K562 (cell line): Measurements from ENCODE around the gene CCM2. TPM values are rescaled to one million over a fixed set of nuclear protein-coding genes. Genes with fewer than 3 reads are reported as not detected.

ENCODE experiments used
- CBX3 ChIP-seq, 2 experiments: IDR thresholded peaks; 1 replicate in 1 of 2; 2 replicates in 1 of 2; pipeline ENCODE4 v1.6.1; 2012; ENCODE audit warnings: inconsistent platforms in 2 of 2, low read length in 2 of 2, borderline replicate concordance in 1 of 2, control low read depth in 1 of 2
- FOXK2 ChIP-seq, 2 experiments: fragments of 450-650 bp; IDR thresholded peaks in 1 of 2; conservative IDR thresholded peaks in 1 of 2; 2 replicates each; pipeline ENCODE4 v1.6.1; 2016; ENCODE audit warnings: low read depth in 2 of 2, mild to moderate bottlenecking in 1 of 2
- HDAC1 ChIP-seq, 2 experiments: fragments of 450-650 bp; IDR thresholded peaks; 2 replicates each; pipeline ENCODE4 v1.6.1; 2016 to 2017; ENCODE audit warnings: inconsistent platforms in 1 of 2, mild to moderate bottlenecking in 1 of 2, moderate library complexity in 1 of 2
- KDM4B ChIP-seq, 2 experiments: fragments of 450-650 bp in 1 of 2; sonication (generic) in 1 of 2; IDR thresholded peaks; 2 replicates each; pipeline ENCODE4 v1.6.1; 2016 to 2017; ENCODE audit warnings: borderline replicate concordance in 2 of 2, antibody characterized with exemption in 1 of 2, low read depth in 1 of 2, mild to moderate bottlenecking in 1 of 2
- L3MBTL2 ChIP-seq: fragments of 450-650 bp; IDR thresholded peaks from 2 replicates; pipeline ENCODE4 v1.6.1; 2016; ENCODE audit warnings: mild to moderate bottlenecking, moderate library complexity
- MCM2 ChIP-seq: fragments of 450-650 bp; IDR thresholded peaks from 2 replicates; pipeline ENCODE4 v1.6.1; 2017; ENCODE audit warnings: low read depth, mild to moderate bottlenecking
- NCOA2 ChIP-seq, 2 experiments: fragments of 450-650 bp; IDR thresholded peaks; 2 replicates each; pipeline ENCODE4 v1.6.1; 2018; ENCODE audit warnings: mild to moderate bottlenecking in 2 of 2, moderate library complexity in 1 of 2; ENCODE audit not compliant: partially characterized antibody in 2 of 2
- RBFOX2 ChIP-seq: fragments of 200-400 bp; formaldehyde crosslinking; IDR thresholded peaks from 2 replicates; pipeline ENCODE4 v1.6.1; 2017; ENCODE audit warnings: low read depth, mild to moderate bottlenecking, low read length, moderate library complexity
- ZNF766 ChIP-seq: fragments of 200-800 bp; sonication (Bioruptor generic); conservative IDR thresholded peaks from 2 replicates; pipeline ENCODE4 v1.6.1; 2016; ENCODE audit warnings: missing genetic modification characterization, missing compliant biosample characterization
- polyA plus RNA-seq, 8 experiments: library from polyadenylated mRNA; depleted of rRNA in 4 of 8; stranded (reverse) in 5 of 8; unstranded in 3 of 8; fragments of >200 nt; fragmentation: Nextera tagmentation in 2 of 8; fragmentation: Illumina TruSeq in 1 of 8; extraction: Ambion mirVana in 2 of 8; extraction: Trizol in 1 of 8; gene quantifications; 2 replicates each; pipeline versions ENCODE4 v1.2.1 to v1.2.3, GENCODE V29; 2011 to 2014; ENCODE audit warnings: inconsistent platforms in 1 of 8, missing spikeins in 1 of 8
- total RNA-seq, 7 experiments: library from RNA; depleted of rRNA in 6 of 7; stranded (reverse); fragments of >200 nt in 6 of 7; fragmentation: Illumina TruSeq in 2 of 7; extraction: Trizol in 2 of 7; gene quantifications; 2 replicates each; pipeline versions ENCODE4 v1.2.1 to v1.2.3, GENCODE V29; 2011 to 2021; ENCODE audit warnings: low replicate concordance in 1 of 7
- TF ChIP-seq, protein P1 (sequence below), 2 experiments: fragments of 450-650 bp; IDR thresholded peaks; 2 replicates each; pipeline ENCODE4 v1.6.1; 2016; ENCODE audit warnings: mild to moderate bottlenecking in 2 of 2, borderline replicate concordance in 1 of 2, low read depth in 1 of 2, moderate library complexity in 1 of 2
- TF ChIP-seq, protein P2 (sequence below): sonication (generic); formaldehyde crosslinking; IDR thresholded peaks from 2 replicates; pipeline ENCODE4 v1.8.1; 2023; ENCODE audit warnings: mild to moderate bottlenecking, missing genetic modification reagents, moderate library complexity
- TF ChIP-seq, protein P3 (sequence below), 2 experiments: fragments of 450-650 bp; conservative IDR thresholded peaks; 2 replicates each; pipeline ENCODE4 v1.6.1; 2017; ENCODE audit warnings: mild to moderate bottlenecking in 2 of 2, moderate library complexity in 2 of 2
- TF ChIP-seq, protein P4 (sequence below), 2 experiments: IDR thresholded peaks; 2 replicates each; pipeline ENCODE4 v1.6.1; 2011; ENCODE audit warnings: borderline replicate concordance in 1 of 2, control low read depth in 1 of 2, low read depth in 1 of 2, low read length in 1 of 2, mild to moderate bottlenecking in 1 of 2, mixed read lengths in 1 of 2, moderate library complexity in 1 of 2; ENCODE audit not compliant: insufficient read depth in 1 of 2, insufficient read length in 1 of 2, poor library complexity in 1 of 2, severe bottlenecking in 1 of 2; ENCODE audit errors: extremely low read depth in 1 of 2

CCM2 gene
- total and polyA plus RNA-seq, 9 of the 15 experiments (the other 6 are each of a cell fraction or from before 2014, with no cell fraction given): 0.41 to 38.6 (median 25.9) TPM

DNA sequence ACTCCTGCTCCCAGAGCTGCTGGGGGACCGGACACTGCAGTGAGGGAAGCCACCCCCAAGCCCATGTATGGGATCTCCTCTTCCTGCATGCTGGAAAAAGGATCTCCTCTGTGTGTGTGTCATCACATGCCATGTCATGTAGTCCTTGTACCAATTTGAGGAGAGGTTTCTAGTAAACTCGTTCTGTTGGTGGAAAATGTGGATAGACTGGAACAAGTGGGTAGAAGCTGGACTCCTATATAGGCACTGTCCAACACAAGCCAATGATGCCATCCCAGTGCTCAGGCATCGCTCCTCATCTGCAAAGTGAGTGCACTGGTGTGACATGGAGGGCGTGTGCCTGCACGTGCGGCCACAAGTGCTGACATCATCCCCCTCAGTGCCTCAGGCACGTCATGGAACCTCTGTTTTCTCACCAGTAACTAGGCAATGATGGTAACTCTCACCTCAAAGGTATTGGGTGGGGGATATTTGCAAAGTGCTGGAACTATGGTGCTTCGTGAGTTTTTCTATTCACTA lies 40.5 kb upstream of the CCM2 start (continued):
- TF ChIP-seq, protein P1, sequence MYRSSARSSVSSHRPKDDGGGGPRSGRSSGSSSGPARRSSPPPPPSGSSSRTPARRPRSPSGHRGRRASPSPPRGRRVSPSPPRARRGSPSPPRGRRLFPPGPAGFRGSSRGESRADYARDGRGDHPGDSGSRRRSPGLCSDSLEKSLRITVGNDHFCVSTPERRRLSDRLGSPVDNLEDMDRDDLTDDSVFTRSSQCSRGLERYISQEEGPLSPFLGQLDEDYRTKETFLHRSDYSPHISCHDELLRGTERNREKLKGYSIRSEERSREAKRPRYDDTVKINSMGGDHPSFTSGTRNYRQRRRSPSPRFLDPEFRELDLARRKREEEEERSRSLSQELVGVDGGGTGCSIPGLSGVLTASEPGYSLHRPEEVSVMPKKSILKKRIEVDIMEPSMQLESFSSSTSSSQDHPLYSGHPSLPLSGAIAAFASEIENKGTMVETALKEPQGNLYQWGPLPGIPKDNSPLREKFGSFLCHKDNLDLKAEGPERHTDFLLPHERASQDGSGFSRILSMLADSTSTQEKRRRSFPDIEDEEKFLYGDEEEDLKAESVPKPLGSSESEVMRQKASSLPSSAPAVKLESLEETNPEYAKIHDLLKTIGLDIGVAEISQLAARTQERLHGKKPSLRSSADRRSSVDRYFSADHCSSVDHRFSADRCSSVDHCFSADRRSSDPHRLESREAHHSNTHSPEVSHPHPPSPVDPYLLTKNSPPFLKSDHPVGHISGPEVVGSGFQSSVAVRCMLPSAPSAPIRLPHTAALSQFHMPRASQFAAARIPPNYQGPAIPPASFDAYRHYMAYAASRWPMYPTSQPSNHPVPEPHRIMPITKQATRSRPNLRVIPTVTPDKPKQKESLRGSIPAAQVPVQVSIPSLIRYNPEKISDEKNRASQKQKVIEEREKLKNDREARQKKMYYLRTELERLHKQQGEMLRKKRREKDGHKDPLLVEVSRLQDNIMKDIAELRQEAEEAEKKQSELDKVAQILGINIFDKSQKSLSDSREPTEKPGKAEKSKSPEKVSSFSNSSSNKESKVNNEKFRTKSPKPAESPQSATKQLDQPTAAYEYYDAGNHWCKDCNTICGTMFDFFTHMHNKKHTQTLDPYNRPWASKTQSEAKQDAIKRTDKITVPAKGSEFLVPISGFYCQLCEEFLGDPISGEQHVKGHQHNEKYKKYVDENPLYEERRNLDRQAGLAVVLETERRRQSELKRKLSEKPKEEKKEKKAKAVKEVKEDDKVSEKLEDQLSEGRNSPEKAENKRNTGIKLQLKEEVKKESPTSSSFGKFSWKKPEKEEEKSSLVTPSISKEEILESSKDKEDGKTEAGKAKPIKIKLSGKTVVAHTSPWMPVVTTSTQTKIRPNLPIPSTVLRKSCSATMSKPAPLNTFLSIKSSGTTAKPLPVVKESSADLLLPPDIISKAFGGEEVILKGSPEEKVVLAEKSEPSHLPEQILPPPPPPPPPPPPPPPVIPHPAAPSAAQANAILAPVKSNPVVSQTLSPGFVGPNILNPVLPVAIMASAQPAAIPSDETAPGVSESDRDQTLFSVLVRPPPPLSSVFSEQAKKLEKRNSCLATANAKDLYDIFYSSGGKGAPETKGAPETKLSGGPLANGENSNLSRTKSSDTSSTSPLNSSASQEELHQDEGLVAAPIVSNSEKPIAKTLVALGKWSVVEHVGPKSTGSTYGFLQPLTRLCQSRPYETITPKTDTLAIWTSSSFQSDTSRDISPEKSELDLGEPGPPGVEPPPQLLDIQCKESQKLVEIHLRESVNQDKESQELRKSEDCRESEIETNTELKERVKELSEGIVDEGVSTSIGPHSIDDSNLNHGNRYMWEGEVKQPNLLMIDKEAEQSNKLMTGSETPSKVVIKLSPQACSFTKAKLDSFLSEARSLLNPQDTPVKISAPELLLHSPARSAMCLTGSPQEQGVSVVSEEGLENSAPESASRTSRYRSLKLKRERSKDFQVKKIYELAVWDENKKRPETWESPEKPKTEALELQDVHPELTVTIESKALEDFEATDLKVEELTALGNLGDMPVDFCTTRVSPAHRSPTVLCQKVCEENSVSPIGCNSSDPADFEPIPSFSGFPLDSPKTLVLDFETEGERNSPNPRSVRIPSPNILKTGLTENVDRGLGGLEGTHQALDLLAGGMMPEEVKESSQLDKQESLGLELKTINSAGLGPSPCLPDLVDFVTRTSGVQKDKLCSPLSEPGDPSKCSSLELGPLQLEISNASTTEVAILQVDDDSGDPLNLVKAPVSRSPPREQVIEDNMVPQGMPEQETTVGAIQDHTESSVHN (IDR thresholded peaks at IDR 0.05; ENCODE audit: borderline replicate concordance in 1 of 2, low read depth in 1 of 2): peak in 1 of 2 experiments; percentile 82; a peak in 2 of 4 replicates
- peak in 1 of 2 experiments; percentile 47; a peak in 2 of 4 replicates for TF ChIP-seq FOXK2 (conservative IDR thresholded peaks at IDR 0.05 in 1 of 2, IDR thresholded peaks at IDR 0.05 in 1 of 2; ENCODE audit: low read depth in 2 of 2)
- TF ChIP-seq, protein P2, sequence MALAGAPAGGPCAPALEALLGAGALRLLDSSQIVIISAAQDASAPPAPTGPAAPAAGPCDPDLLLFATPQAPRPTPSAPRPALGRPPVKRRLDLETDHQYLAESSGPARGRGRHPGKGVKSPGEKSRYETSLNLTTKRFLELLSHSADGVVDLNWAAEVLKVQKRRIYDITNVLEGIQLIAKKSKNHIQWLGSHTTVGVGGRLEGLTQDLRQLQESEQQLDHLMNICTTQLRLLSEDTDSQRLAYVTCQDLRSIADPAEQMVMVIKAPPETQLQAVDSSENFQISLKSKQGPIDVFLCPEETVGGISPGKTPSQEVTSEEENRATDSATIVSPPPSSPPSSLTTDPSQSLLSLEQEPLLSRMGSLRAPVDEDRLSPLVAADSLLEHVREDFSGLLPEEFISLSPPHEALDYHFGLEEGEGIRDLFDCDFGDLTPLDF (CRISPR knock-in tag): 0 out of 2 replicates have a peak, but pooled peaks have one; percentile 40
- TF ChIP-seq, protein P3, sequence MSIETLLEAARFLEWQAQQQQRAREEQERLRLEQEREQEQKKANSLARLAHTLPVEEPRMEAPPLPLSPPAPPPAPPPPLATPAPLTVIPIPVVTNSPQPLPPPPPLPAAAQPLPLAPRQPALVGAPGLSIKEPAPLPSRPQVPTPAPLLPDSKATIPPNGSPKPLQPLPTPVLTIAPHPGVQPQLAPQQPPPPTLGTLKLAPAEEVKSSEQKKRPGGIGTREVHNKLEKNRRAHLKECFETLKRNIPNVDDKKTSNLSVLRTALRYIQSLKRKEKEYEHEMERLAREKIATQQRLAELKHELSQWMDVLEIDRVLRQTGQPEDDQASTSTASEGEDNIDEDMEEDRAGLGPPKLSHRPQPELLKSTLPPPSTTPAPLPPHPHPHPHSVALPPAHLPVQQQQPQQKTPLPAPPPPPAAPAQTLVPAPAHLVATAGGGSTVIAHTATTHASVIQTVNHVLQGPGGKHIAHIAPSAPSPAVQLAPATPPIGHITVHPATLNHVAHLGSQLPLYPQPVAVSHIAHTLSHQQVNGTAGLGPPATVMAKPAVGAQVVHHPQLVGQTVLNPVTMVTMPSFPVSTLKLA (conservative IDR thresholded peaks at IDR 0.05): peak; percentile 69 to 77
- no peak for TF ChIP-seq MCM2
- peak; percentile 87 for TF ChIP-seq L3MBTL2
- TF ChIP-seq, protein P4, sequence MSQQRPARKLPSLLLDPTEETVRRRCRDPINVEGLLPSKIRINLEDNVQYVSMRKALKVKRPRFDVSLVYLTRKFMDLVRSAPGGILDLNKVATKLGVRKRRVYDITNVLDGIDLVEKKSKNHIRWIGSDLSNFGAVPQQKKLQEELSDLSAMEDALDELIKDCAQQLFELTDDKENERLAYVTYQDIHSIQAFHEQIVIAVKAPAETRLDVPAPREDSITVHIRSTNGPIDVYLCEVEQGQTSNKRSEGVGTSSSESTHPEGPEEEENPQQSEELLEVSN (IDR thresholded peaks at IDR 0.05; ENCODE audit: borderline replicate concordance in 1 of 2, extremely low read depth in 1 of 2, insufficient read depth in 1 of 2, insufficient read length in 1 of 2, low read depth in 1 of 2, low read length in 1 of 2, poor library complexity in 1 of 2, severe bottlenecking in 1 of 2): peak; percentile 67 to 83
- peak; percentile 83 for TF ChIP-seq ZNF766 (CRISPR knock-in tag)
- no peak for TF ChIP-seq RBFOX2
- TF ChIP-seq CBX3 (IDR thresholded peaks at IDR 0.05; ENCODE audit: borderline replicate concordance in 1 of 2, low read length in 2 of 2): peak in 1 of 2 experiments; percentile 72; a peak in 1 of 3 replicates
- no peak for TF ChIP-seq KDM4B (IDR thresholded peaks at IDR 0.05; ENCODE audit: borderline replicate concordance in 2 of 2, low read depth in 1 of 2)
- TF ChIP-seq NCOA2 (IDR thresholded peaks at IDR 0.05; ENCODE audit: partially characterized antibody in 2 of 2): no peak
- TF ChIP-seq HDAC1 (IDR thresholded peaks at IDR 0.05): peak in 1 of 2 experiments; percentile 41; a peak in 2 of 4 replicates
